Fibroblast of lung (primary cell): ENCODE measurements around the gene CBFA2T2.

Experiments used
- EZH2 ChIP-seq: IDR thresholded peaks from 2 replicates; pipeline ENCODE4 v1.5.1; 2012; ENCODE audit warnings: low read length, control low read depth, mild to moderate bottlenecking; ENCODE audit errors: missing control alignments
- TF ChIP-seq, protein P1 (sequence below), 2 donors: IDR thresholded peaks in 1 of 2; conservative IDR thresholded peaks in 1 of 2; 1 replicate in 1 of 2; 2 replicates in 1 of 2; pipeline ENCODE4 v1.5.1; 2011 to 2012; ENCODE audit warnings: low read length in 2 of 2, control low read depth in 1 of 2, inconsistent platforms in 1 of 2, low read depth in 1 of 2, mild to moderate bottlenecking in 1 of 2

DNA sequence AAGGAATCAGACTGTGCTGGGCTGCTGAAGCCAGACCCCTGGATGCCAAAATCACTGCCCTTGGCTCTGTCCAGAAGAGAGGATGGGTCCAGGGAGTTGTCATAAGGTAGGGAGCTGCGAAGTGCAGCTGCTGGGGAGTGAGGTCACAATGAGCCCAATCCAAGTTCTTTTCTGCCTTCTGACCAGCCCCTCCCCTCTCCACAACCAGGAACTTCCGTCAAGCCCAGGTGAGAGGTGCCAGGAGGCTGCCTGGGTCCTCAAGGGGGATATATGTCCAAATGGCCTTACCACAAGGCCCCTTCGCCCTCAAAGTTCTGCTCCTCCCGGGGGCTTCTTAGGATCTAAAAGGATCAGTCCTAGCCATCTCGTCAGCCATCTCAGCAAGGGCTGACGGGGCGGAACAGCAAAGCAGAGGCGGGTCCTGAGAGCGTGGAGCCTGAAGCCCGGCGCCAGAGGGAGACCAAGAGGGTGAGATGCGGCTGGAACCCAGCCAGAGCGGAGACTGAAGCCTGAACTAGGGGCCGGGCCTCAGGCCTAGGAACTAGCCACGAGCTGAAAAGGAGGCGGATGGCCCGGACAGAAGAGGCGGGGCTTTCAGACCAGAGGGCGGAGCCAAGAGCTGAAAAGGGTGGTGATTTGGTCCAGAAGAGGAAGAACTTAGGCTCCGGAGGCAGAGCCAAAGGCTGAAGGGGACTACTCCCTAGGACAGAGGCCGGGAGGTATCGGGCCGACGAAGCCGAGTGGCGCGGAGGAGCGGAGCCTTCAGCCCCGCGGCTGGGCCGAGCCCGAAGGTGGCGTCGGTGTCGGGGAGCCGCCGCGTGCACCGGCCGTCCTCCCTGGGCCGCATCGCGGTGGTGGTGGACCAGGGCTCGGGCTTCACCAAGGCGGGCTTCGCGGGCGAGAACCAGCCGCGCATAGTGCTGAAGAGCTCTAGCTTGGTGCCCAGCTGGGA is 176.7 kb downstream of the CBFA2T2 start, which contains the start of gene ACTL10:
- TF ChIP-seq, protein P1, sequence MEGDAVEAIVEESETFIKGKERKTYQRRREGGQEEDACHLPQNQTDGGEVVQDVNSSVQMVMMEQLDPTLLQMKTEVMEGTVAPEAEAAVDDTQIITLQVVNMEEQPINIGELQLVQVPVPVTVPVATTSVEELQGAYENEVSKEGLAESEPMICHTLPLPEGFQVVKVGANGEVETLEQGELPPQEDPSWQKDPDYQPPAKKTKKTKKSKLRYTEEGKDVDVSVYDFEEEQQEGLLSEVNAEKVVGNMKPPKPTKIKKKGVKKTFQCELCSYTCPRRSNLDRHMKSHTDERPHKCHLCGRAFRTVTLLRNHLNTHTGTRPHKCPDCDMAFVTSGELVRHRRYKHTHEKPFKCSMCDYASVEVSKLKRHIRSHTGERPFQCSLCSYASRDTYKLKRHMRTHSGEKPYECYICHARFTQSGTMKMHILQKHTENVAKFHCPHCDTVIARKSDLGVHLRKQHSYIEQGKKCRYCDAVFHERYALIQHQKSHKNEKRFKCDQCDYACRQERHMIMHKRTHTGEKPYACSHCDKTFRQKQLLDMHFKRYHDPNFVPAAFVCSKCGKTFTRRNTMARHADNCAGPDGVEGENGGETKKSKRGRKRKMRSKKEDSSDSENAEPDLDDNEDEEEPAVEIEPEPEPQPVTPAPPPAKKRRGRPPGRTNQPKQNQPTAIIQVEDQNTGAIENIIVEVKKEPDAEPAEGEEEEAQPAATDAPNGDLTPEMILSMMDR (conservative IDR thresholded peaks at IDR 0.05 in 1 of 2, IDR thresholded peaks at IDR 0.05 in 1 of 2; ENCODE audit: low read depth in 1 of 2, low read length in 2 of 2), result peak in 1 of 2 donors; percentile 43
- no peak for TF ChIP-seq EZH2
